HG02588 (cell line): ENCODE data around the gene BLOC1S2.
"Not testable (repeated sequence)": the region's sequence is repeated elsewhere in the genome, so short reads cannot be mapped to it uniquely, and the experiment has no call there.

Experiments
- ATAC-seq: cut with Tn5 transposase; IDR thresholded peaks from one replicate; pipeline ENCODE4 v1.9.1; 2021; ENCODE audit warnings: mild to moderate bottlenecking, moderate library complexity; ENCODE audit not compliant: unreplicated experiment

Gene BLOC1S2

GRCh38 chr10:100286051-100287033 lies at the start of gene BLOC1S2:
BLOC1S2 (minus strand) TSS chr10:100286680; CDS start chr10:100286659, 21 bp downstream.
- ATAC-seq = peak; percentile 89

- no peak for ATAC-seq
These were observed 48.3 kb upstream of the BLOC1S2 start for GRCh38 chr10:100334762-100335161.

GRCh38 chr10:100333661-100334440 lies 47.4 kb upstream of the BLOC1S2 start:
- no peak for ATAC-seq

- no peak for ATAC-seq
These were observed 46.6 kb upstream of the BLOC1S2 start for GRCh38 chr10:100333106-100333505.

GRCh38 chr10:100330079-100330478 lies 43.6 kb upstream of the BLOC1S2 start, which contains the start of gene PKD2L1:
PKD2L1 (minus strand) TSS chr10:100330228; CDS start chr10:100330103, 125 bp downstream.
- ATAC-seq = no peak

GRCh38 chr10:100328198-100328597 lies 41.7 kb upstream of the BLOC1S2 start:
- no peak for ATAC-seq

GRCh38 chr10:100327718-100328009 lies 41.2 kb upstream of the BLOC1S2 start:
- no peak for ATAC-seq

- ATAC-seq = peak; percentile 98
These were observed 40.7 kb upstream of the BLOC1S2 start for GRCh38 chr10:100327007-100327717.

- no peak for ATAC-seq
These were observed 38.7 kb upstream of the BLOC1S2 start for GRCh38 chr10:100325158-100325557.

GRCh38 chr10:100319707-100320402 lies 33.4 kb upstream of the BLOC1S2 start:
- no peak for ATAC-seq

GRCh38 chr10:100318207-100318606 lies 31.7 kb upstream of the BLOC1S2 start:
- ATAC-seq = no peak

GRCh38 chr10:100315615-100316014 lies 29.1 kb upstream of the BLOC1S2 start:
- no peak for ATAC-seq

GRCh38 chr10:100311298-100311697 lies 24.8 kb upstream of the BLOC1S2 start:
- no peak for ATAC-seq

GRCh38 chr10:100307684-100308083 lies 21.2 kb upstream of the BLOC1S2 start:
- no peak for ATAC-seq

- no peak for ATAC-seq
These were observed 20.4 kb upstream of the BLOC1S2 start for GRCh38 chr10:100306861-100307260.

GRCh38 chr10:100304414-100304813 lies 17.9 kb upstream of the BLOC1S2 start:
- ATAC-seq = no peak

GRCh38 chr10:100303724-100304319 lies 17.3 kb upstream of the BLOC1S2 start:
- no peak for ATAC-seq

- not testable (repeated sequence) for ATAC-seq
These were observed 14.6 kb upstream of the BLOC1S2 start for GRCh38 chr10:100301123-100301522.

- no peak for ATAC-seq
These were observed 10.8 kb upstream of the BLOC1S2 start for GRCh38 chr10:100297242-100297641.

GRCh38 chr10:100293066-100293465 lies 6.6 kb upstream of the BLOC1S2 start:
- ATAC-seq = no peak
